Peyer's patch (tissue), 4 donors: ENCODE measurements around the gene ASB1.

Experiments
- CTCF ChIP-seq, 6 experiments: fragments of 450-650 bp in 4 of 6; fragments of 200-600 bp in 2 of 6; sonication (generic) in 1 of 6; IDR thresholded peaks; one replicate each; pipeline ENCODE4 v1.5.1; 2017 to 2019; ENCODE audit warnings: antibody characterized with exemption in 6 of 6, mild to moderate bottlenecking in 3 of 6, moderate library complexity in 1 of 6
- POLR2A ChIP-seq, 2 donors: fragments of 450-650 bp; IDR thresholded peaks; one replicate each; pipeline ENCODE4 v1.5.1; 2017; ENCODE audit warnings: antibody characterized with exemption in 2 of 2, mild to moderate bottlenecking in 2 of 2, moderate library complexity in 2 of 2

GRCh38 chr2:238415893-238416292 lies 10.8 kb upstream of the ASB1 start:
- TF ChIP-seq CTCF (IDR thresholded peaks at IDR 0.05) (no peak), POLR2A (IDR thresholded peaks at IDR 0.05) (no peak)
